Natural killer cell (primary cell): ENCODE data around the gene IL17REL. TPM values are rescaled to one million over a fixed set of nuclear protein-coding genes. Genes with fewer than 3 reads are reported as not detected.

Source experiments
- ATAC-seq, 3 donors: fragments of 150-1000 bp in 2 of 3; fragments of 200-7000 bp in 1 of 3; cut with Tn5 transposase; 1 replicate in 1 of 3; 2 replicates in 2 of 3; pipeline ENCODE4 v1.10.0; 2021; ENCODE audit warnings: mild to moderate bottlenecking in 2 of 3, moderate library complexity in 2 of 3
- DNase-seq, 2 donors: peaks; one replicate each; pipeline versions ENCODE4 v3.0.0 to v3.0.0-alpha.2; 2013 to 2021; ENCODE audit warnings: mixed read lengths in 1 of 2
- H3K27ac ChIP-seq: one replicate; pipeline ENCODE4 v1.5.1; 2013; ENCODE audit warnings: mild to moderate bottlenecking, low read length
- H3K27me3 ChIP-seq: one replicate; pipeline ENCODE4 v1.6.1; 2013; ENCODE audit warnings: low read length; ENCODE audit not compliant: control insufficient read depth, insufficient read depth
- H3K36me3 ChIP-seq: one replicate; pipeline ENCODE4 v1.6.1; 2013; ENCODE audit warnings: low read length; ENCODE audit not compliant: control insufficient read depth, insufficient read depth
- H3K4me1 ChIP-seq: one replicate; pipeline ENCODE4 v1.6.1; 2013; ENCODE audit warnings: low read length; ENCODE audit not compliant: control insufficient read depth, insufficient read depth
- H3K4me3 ChIP-seq: one replicate; pipeline ENCODE4 v1.5.1; 2013; ENCODE audit warnings: low read length
- H3K9me3 ChIP-seq: one replicate; pipeline ENCODE4 v1.6.1; 2013; ENCODE audit warnings: low read length; ENCODE audit not compliant: control insufficient read depth, insufficient read depth
- H3K27ac Mint-ChIP-seq, 2 donors: one replicate each; pipeline ENCODE4 v1.8.0; 2022; ENCODE audit warnings: mild to moderate bottlenecking in 2 of 2, mixed read lengths in 2 of 2, moderate library complexity in 1 of 2
- H3K27me3 Mint-ChIP-seq, 2 donors: one replicate each; pipeline ENCODE4 v1.8.0; 2022; ENCODE audit warnings: low read depth in 2 of 2, mixed read lengths in 2 of 2
- H3K36me3 Mint-ChIP-seq: one replicate; pipeline ENCODE4 v1.8.0; 2022; ENCODE audit warnings: mixed read lengths
- H3K4me1 Mint-ChIP-seq, 2 donors: one replicate each; pipeline ENCODE4 v1.8.0; 2022; ENCODE audit warnings: mixed read lengths in 2 of 2
- H3K4me3 Mint-ChIP-seq: one replicate; pipeline ENCODE4 v1.8.0; 2022; ENCODE audit warnings: mild to moderate bottlenecking, moderate library complexity, mixed read lengths
- H3K9me3 Mint-ChIP-seq, 2 donors: one replicate each; pipeline ENCODE4 v1.8.0; 2022; ENCODE audit warnings: mixed read lengths in 2 of 2
- WGBS: methylation state at CpG from one replicate; pipeline ENCODE4 v1.1.7; 2013; ENCODE audit warnings: missing lambda C conversion rate; ENCODE audit not compliant: insufficient coverage; 5-methylcytosine and 5-hydroxymethylcytosine counted together
- intact Hi-C: fragments of 100-400 bp; cut with micrococcal nuclease; formaldehyde crosslinking; loops from one replicate; pipeline ENCODE4 v1.14.2; 2022
- total RNA-seq, 4 donors: library from RNA; stranded (reverse); fragments of 120-200 nt in 1 of 4; gene quantifications; one replicate each; pipeline versions ENCODE4 v1.2.3 to v1.2.4, GENCODE V29; 2013 to 2022
- TF ChIP-seq, protein P1 (sequence below): fragments of 200-600 bp; IDR thresholded peaks from one replicate; pipeline ENCODE4 v1.8.0; 2022; ENCODE audit warnings: antibody characterized with exemption

The IL17REL gene
- total RNA-seq, 3 donors from 2014 or later (not counting 1 experiment from before 2014, with no cell fraction given): not detected

DNA sequence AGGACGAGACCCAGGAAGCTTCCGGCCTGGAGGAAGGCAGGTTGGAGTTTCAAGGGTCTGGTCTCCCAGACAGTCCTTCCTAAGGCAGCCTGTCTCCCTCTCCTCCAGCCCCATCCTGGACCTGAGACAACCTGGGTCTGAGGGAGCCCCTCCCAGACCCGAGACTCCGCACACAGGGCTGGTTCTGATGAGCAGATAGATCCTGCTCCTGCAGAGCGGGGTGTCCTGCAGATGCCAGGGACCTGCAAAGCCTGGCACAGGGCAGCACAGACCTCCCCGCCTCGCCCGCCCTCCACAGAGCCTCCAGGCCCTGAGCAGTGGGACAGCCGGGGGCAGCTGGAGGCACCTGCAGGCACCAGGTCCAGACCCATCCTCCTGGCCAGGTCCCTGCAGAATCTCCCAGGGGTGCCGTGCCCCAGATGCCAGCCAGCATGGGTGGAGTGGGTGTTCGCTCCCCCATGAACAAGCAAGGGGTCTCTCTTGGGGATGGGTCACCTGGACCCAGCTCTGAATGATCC lies 44.2 kb downstream of the IL17REL start:
- peaks cover 10% of the 10 kb centered on the region for H3K36me3 ChIP-seq
- TF ChIP-seq, protein P1, sequence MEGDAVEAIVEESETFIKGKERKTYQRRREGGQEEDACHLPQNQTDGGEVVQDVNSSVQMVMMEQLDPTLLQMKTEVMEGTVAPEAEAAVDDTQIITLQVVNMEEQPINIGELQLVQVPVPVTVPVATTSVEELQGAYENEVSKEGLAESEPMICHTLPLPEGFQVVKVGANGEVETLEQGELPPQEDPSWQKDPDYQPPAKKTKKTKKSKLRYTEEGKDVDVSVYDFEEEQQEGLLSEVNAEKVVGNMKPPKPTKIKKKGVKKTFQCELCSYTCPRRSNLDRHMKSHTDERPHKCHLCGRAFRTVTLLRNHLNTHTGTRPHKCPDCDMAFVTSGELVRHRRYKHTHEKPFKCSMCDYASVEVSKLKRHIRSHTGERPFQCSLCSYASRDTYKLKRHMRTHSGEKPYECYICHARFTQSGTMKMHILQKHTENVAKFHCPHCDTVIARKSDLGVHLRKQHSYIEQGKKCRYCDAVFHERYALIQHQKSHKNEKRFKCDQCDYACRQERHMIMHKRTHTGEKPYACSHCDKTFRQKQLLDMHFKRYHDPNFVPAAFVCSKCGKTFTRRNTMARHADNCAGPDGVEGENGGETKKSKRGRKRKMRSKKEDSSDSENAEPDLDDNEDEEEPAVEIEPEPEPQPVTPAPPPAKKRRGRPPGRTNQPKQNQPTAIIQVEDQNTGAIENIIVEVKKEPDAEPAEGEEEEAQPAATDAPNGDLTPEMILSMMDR: no peak
- WGBS: 95% methylated on average over 11 of the region's 11 CpGs
- intact Hi-C loops: no loop called here
- no peaks in the 10 kb centered on the region for H3K9me3 Mint-ChIP-seq
- ATAC-seq (no peak), DNase-seq (peak; percentile 19 to 38)
- H3K4me1 Mint-ChIP-seq: peaks cover 9 to 32% of the 10 kb centered on the region in 2 donors
- H3K36me3 Mint-ChIP-seq: no peaks in the 10 kb centered on the region
- no peaks in the 10 kb centered on the region for H3K27me3 Mint-ChIP-seq
- H3K4me3 ChIP-seq: no peak overlapping the region
- H3K27me3 ChIP-seq: no peaks in the 10 kb centered on the region
- H3K9me3 ChIP-seq: no peaks in the 10 kb centered on the region
- H3K27ac ChIP-seq: no peak overlapping the region
- peak overlapping the region in 1 of 2 donors; percentile 80 for H3K27ac Mint-ChIP-seq
- H3K4me1 ChIP-seq: peaks cover 57% of the 10 kb centered on the region
- no peak overlapping the region for H3K4me3 Mint-ChIP-seq

DNA sequence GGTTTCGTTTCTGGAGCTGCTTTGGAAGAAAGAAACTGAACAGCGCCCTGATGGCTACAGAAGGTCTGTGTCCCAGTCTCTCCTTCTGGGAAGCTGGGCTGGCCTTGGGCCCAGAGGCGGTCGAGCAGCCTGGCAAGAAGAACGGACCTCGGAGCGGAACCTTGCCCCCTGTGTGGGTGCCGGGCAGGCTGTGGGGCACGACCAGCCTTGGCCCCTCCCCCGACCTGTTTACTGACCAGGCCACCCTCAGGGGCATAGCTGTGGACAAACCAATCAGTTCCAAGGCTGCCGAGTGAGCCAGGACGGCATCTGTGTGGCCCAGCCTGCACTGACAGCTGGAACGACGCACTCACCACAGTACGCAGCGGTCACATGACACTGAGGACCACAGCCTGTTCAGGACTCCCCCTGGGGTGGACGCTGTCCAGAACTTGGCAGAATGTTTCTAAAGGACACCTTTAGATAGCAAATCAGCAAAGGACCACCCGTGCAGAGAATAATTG lies 44.8 kb downstream of the IL17REL start:
- Histone ChIP-seq H3K4me3 (no peak overlapping the region), H3K36me3 (peaks cover 16% of the 10 kb centered on the region), H3K27me3 (no peaks in the 10 kb centered on the region), H3K27ac (peak overlapping the region; percentile 43), H3K4me1 (peaks cover 63% of the 10 kb centered on the region), H3K9me3 (no peaks in the 10 kb centered on the region)
- intact Hi-C loops: no loop called here
- WGBS: 80% methylated on average over 18 of the region's 18 CpGs
- H3K27ac Mint-ChIP-seq: peak overlapping the region; percentile 75 to 80
- ATAC-seq (no peak), DNase-seq (peak; percentile 18 to 36)
- TF ChIP-seq, protein P1: no peak
- H3K9me3 Mint-ChIP-seq: no peaks in the 10 kb centered on the region
- H3K36me3 Mint-ChIP-seq: no peaks in the 10 kb centered on the region
- no peaks in the 10 kb centered on the region for H3K27me3 Mint-ChIP-seq
- peaks cover 9 to 32% of the 10 kb centered on the region in 2 donors for H3K4me1 Mint-ChIP-seq
- H3K4me3 Mint-ChIP-seq: peak overlapping the region; percentile 37

DNA sequence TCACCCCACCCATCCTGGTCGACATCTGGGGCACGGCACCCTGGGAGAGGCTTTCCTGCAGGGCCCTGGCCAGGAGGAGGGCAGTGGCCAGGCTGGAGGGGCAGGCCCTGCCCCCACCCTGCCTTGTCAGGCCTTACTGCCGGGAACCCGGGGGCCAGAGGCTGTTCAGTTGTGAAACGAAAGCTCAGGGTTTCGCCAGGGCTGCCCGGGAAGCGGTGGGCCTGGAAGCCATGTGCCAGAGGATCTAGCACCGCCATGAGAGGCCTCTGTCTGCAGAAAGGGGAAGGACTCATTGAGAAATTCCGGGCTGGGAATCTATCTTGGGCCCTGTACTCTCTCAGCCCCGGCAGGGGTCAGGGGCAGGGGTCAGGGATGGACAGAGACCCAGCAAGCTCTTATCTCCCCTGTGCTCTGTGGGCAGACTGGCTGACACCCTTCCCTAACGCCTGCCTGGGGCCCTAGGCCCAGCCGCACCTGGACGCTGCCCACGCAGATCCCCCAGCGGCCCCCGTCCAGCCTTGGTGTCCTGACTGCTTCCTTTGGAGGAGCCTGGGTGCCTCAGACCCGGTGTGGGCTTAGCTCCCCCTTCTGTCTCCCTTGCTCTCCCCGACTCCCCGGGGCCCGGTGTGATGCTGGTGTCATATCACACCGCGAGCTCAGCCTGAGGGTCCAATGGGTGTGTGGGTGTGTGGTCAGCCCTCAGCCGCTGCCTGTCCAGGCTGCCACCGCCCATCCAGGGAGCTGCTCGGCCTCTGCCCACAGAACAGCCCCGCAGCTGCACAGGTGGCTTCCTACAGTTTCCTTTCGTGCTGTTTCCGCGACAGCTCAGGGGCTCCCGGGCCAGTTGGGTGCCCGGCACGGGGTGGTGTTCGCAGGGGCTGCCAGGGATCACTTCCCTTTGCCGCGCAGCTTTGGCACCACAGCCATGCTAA lies 45.5 kb downstream of the IL17REL start:
- Mint-ChIP-seq H3K27ac (peak overlapping the region; percentile 75 to 80), H3K4me3 (peak overlapping the region; percentile 37), H3K27me3 (no peaks in the 10 kb centered on the region), H3K36me3 (no peaks in the 10 kb centered on the region), H3K4me1 (peaks cover 9 to 32% of the 10 kb centered on the region in 2 donors), H3K9me3 (no peaks in the 10 kb centered on the region)
- Histone ChIP-seq H3K36me3 (peaks cover 19% of the 10 kb centered on the region), H3K4me1 (peaks cover 69% of the 10 kb centered on the region), H3K4me3 (no peak overlapping the region), H3K27me3 (no peaks in the 10 kb centered on the region), H3K27ac (peak overlapping the region; percentile 43), H3K9me3 (no peaks in the 10 kb centered on the region)
- 32% methylated on average over 36 of the region's 36 CpGs for WGBS
- intact Hi-C loops: no loop called here
- TF ChIP-seq, protein P1: no peak
- DNase-seq (peak; percentile 23 to 45), ATAC-seq (no peak)
